SK-N-SH treated with all-trans-retinoic acid at 6 μM for 48 hours (cell line): ENCODE results near the gene SCG3.

Experiments used
- BACH2 ChIP-seq: fragments of 250-450 bp; sonication (Bioruptor Pico); IDR thresholded peaks from 2 replicates; pipeline ENCODE4 v1.9.0; 2021; ENCODE audit warnings: mild to moderate bottlenecking, borderline replicate concordance
- CREB5 ChIP-seq: fragments of 250-450 bp; sonication (Bioruptor Pico); IDR thresholded peaks from 2 replicates; pipeline ENCODE4 v1.5.1; 2020; ENCODE audit warnings: low read depth, mild to moderate bottlenecking, moderate library complexity
- ESRRG ChIP-seq: fragments of 250-450 bp; sonication (Bioruptor Pico); IDR thresholded peaks from 2 replicates; pipeline ENCODE4 v1.6.1; 2021; ENCODE audit warnings: mild to moderate bottlenecking
- GLIS3 ChIP-seq: fragments of 250-450 bp; sonication (Bioruptor Pico); IDR thresholded peaks from 2 replicates; pipeline ENCODE4 v1.5.0; 2020; ENCODE audit warnings: mild to moderate bottlenecking, moderate library complexity
- ISL1 ChIP-seq: fragments of 250-450 bp; sonication (Bioruptor Pico); IDR thresholded peaks from 2 replicates; pipeline ENCODE4 v2.1.2; 2022; ENCODE audit warnings: mild to moderate bottlenecking, moderate library complexity
- PPARA ChIP-seq: fragments of 250-450 bp; sonication (Bioruptor Pico); IDR thresholded peaks from 2 replicates; pipeline ENCODE4 v1.5.0; 2020; ENCODE audit warnings: mild to moderate bottlenecking, borderline replicate concordance
- SNAI2 ChIP-seq: fragments of 250-450 bp; sonication (Bioruptor Pico); IDR thresholded peaks from 2 replicates; pipeline ENCODE4 v1.5.0; 2020; ENCODE audit warnings: mild to moderate bottlenecking, moderate library complexity
- ZFP3 ChIP-seq: fragments of 250-450 bp; sonication (Bioruptor Pico); IDR thresholded peaks from 2 replicates; pipeline ENCODE4 v1.5.0; 2020; ENCODE audit warnings: mild to moderate bottlenecking, moderate library complexity
- ZFP30 ChIP-seq: fragments of 450-650 bp; formaldehyde crosslinking; IDR thresholded peaks from 2 replicates; pipeline ENCODE4 v1.5.0; 2022; ENCODE audit warnings: mild to moderate bottlenecking, moderate library complexity
- ZNF565 ChIP-seq: fragments of 450-650 bp; formaldehyde crosslinking; conservative IDR thresholded peaks from 2 replicates; pipeline ENCODE4 v1.5.0; 2020; ENCODE audit warnings: low read depth, mild to moderate bottlenecking, moderate library complexity
- ZNF70 ChIP-seq: fragments of 450-650 bp; formaldehyde crosslinking; IDR thresholded peaks from 2 replicates; pipeline ENCODE4 v1.5.0; 2020; ENCODE audit warnings: mild to moderate bottlenecking, moderate library complexity
- ZNF8 ChIP-seq: fragments of 450-650 bp; formaldehyde crosslinking; IDR thresholded peaks from 2 replicates; pipeline ENCODE4 v1.5.0; 2020; ENCODE audit warnings: mild to moderate bottlenecking, moderate library complexity
- TF ChIP-seq, protein P1 (sequence below): fragments of 250-450 bp; sonication (Bioruptor Pico); IDR thresholded peaks from 2 replicates; pipeline ENCODE4 v1.8.0; 2021; ENCODE audit warnings: low read depth, mild to moderate bottlenecking, moderate library complexity, borderline replicate concordance
- TF ChIP-seq, protein P2 (sequence below): fragments of 250-450 bp; sonication (Bioruptor Pico); IDR thresholded peaks from 2 replicates; pipeline ENCODE4 v1.8.0; 2020; ENCODE audit warnings: mild to moderate bottlenecking, moderate library complexity, borderline replicate concordance

DNA sequence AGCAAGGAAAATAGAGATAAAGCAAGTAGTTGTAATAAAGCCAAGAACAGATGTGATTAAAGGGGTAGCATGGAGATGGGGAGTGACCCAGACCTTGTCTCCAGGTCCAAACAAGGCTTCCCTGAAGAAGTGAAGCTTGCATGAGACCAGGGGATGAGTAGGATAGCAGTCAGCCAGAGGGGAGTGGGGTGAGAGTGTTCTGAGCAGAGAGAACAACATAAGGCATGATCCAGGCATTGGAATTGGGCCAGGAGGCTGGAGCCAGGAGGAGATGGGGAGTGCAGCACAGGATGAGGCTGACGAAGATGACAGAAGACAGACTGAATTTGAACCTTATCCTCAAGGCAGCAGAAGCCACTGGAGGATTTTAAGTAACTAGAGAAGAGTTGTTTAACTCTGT is 77.3 kb downstream of the SCG3 start:
- TF ChIP-seq ZFP30 (CRISPR knock-in tag) (no peak), ZNF565 (CRISPR knock-in tag) (no peak), ISL1 (no peak), ZNF70 (no peak), ESRRG (no peak), ZNF8 (CRISPR knock-in tag) (no peak), GLIS3 (CRISPR knock-in tag) (no peak), SNAI2 (CRISPR knock-in tag) (peak; percentile 67; the same call in 1 of the 2 replicates), CREB5 (CRISPR knock-in tag) (no peak), BACH2 (CRISPR knock-in tag) (no peak), ZFP3 (CRISPR knock-in tag) (no peak), PPARA (CRISPR knock-in tag) (no peak)
- TF ChIP-seq, protein P1, sequence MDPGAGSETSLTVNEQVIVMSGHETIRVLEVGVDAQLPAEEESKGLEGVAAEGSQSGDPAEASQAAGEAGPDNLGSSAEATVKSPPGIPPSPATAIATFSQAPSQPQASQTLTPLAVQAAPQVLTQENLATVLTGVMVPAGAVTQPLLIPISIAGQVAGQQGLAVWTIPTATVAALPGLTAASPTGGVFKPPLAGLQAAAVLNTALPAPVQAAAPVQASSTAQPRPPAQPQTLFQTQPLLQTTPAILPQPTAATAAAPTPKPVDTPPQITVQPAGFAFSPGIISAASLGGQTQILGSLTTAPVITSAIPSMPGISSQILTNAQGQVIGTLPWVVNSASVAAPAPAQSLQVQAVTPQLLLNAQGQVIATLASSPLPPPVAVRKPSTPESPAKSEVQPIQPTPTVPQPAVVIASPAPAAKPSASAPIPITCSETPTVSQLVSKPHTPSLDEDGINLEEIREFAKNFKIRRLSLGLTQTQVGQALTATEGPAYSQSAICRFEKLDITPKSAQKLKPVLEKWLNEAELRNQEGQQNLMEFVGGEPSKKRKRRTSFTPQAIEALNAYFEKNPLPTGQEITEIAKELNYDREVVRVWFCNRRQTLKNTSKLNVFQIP (CRISPR knock-in tag): no peak
- TF ChIP-seq, protein P2, sequence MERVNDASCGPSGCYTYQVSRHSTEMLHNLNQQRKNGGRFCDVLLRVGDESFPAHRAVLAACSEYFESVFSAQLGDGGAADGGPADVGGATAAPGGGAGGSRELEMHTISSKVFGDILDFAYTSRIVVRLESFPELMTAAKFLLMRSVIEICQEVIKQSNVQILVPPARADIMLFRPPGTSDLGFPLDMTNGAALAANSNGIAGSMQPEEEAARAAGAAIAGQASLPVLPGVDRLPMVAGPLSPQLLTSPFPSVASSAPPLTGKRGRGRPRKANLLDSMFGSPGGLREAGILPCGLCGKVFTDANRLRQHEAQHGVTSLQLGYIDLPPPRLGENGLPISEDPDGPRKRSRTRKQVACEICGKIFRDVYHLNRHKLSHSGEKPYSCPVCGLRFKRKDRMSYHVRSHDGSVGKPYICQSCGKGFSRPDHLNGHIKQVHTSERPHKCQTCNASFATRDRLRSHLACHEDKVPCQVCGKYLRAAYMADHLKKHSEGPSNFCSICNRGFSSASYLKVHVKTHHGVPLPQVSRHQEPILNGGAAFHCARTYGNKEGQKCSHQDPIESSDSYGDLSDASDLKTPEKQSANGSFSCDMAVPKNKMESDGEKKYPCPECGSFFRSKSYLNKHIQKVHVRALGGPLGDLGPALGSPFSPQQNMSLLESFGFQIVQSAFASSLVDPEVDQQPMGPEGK (CRISPR knock-in tag): no peak
